LoVo (cell line): ENCODE data around the gene ADGRL1.
A peak's percentile ranks its signal among the peaks of the same experiment; 100 is the strongest.
"Not testable (repeated sequence)": the region's sequence is repeated elsewhere in the genome, so short reads cannot be mapped to it uniquely, and the experiment has no call there.

Experiments used
- DNase-seq: peaks from one replicate; pipeline ENCODE4 v3.0.0-alpha.2; 2016; ENCODE audit warnings: low spot score

Gene ADGRL1

GRCh38 chr19:14218620-14219330 lies 12.8 kb upstream of the ADGRL1 start:
- no peak for DNase-seq

DNA sequence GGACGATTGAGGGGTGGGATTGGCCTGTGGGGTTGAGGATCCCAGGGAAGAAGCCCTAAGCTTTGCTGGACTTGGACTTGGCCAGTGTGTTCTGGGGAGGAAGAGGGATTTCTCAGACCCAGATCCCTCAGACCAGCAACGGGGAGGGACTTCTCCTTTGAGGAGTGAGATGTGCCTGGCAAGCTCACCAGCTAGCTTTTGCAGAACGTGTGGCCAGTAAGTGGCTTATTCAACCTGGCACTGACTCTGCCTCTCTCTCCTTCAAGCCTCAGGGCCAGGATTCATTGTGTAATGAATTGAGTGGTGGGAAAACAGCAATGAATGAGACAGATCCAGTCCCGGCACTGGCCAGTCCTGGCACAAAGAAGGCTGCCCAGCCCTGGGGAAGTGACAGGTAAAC lies 11.9 kb upstream of the ADGRL1 start:
- DNase-seq: not testable (repeated sequence)

GRCh38 chr19:14214580-14214979 lies 8.6 kb upstream of the ADGRL1 start:
- DNase-seq: no peak

GRCh38 chr19:14210182-14210581 lies 4.2 kb upstream of the ADGRL1 start:
- not testable (repeated sequence) for DNase-seq

DNA sequence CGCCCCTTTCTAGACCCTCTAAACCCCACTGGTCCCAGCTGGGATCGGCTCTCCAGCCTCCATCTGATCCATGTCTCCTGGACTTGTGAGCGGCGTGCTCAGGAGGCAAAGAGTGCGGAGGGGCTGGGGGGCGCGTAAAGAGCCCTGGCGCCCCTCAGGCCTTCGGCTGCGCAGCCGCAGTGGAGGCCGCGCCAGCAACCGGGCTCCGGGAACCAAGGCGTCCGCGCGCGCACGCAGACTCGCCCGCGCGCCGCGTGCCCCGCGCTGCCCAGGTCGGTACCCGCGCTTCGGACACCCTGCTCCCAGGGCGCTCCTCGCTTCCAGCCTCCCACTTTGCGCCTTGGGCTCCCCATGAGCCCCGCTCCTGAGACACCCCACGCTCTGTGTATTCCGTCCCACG lies 3.4 kb upstream of the ADGRL1 start:
- DNase-seq: not testable (repeated sequence)

DNA sequence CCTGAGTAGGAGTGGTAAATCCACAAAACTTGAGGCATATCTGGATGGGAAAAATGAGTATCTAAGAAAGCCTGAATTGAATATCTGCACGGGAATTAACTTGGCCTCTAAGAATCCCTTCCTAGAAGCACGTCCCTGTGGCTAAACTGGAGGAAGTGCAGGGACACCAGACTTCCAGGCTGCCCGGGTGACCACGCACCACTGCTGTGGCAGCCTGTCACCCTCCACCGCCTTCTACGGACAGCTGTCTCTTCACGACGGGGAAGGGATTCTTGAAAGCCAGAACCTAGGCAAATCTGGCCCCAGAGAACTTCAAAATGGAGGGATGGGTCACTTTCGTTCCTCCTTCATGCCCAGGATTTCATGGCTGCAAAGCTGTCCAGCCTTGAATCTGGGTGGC lies 2.5 kb upstream of the ADGRL1 start:
- DNase-seq: not testable (repeated sequence)

- DNase-seq: not testable (repeated sequence)
Observed at GRCh38 chr19:14207796-14208195, 1.8 kb upstream of the ADGRL1 start.

DNA sequence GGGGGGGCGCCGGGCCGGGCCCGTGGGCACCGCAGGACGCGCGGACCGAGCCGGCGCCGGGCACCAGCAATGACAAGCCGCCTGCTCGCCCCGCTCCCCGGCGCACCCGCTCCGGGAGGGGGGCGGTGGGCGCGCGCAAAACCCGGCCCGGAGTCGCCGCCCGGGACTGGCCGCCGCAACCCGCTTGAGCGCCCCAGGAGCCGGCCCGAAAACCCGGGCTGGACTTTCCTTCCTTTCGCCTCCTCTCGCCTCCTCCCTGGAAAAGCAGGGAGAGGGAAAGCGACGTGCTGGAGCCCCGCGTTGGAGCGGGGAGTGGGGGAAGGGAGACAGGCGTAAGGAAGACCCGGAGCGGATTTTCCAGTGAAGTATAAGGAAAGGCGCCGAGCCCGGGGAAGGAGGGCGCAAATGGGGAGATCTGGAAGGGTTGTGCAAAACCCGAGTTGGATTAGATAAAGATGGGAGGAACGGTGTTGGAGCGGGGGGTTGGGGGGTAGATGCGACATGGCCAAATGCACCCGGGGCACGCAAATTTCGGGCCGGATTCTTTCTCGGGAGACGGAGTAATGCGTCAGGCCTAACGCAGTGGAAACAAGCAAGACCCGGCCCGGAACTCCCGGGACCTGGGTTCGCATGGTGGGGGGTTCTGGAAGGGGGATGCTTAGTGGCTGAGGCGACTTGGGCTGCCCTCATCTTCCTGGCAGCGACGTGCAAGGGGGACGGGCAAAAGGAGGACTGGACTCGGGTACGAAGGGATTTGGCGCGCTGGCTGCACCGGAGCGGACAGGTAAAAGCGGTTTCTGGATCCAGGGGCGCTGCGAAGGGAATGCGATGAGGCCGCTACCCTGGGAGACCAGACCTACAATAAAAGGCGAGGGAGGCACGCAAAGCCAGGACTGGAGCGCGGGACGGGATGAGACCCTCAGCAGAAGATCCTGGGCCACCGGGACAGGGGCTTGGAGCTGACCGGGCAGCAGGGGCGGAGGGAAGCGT lies 1.1 kb upstream of the ADGRL1 start:
- DNase-seq: peak; percentile 87

GRCh38 chr19:14206308-14206707 lies 339 bp upstream of the ADGRL1 start:
- DNase-seq: not testable (repeated sequence)

DNA sequence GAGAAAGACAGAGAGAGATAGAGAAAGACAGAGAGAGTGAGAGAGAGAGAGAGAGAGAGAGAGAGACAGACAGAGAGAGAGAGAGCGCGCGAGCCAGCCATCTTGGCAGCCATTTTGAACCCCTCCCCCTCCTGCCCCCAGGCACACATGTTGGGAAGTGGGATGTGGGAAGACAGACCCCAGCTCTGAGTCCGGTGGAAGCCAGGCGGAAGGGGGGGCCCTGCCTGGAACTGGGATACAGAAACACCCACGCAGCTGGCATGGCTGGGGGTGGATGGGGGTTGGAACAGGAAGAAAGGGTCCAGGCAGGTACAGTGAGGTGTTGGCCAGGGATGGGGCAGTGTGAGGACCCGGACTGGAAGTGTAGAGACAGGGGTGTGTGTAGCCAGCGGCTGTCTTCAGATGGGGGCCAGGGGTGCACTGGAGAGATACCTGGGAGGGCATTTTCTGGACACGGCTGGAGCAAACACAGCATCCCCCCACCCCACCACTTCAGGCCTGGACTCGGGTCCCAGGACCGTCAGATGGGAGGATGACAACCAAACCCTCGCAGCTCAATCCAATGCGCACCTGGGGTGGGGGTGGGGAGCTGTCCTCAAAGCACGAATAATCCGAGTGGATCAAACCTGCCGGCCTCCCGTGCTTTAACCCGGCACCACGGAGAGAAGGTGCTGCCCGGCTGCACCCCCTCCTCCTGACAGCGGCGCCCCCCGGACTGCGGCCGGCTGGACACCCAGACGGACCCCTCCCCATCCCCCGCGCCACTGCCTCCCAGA lies 1.1 kb downstream of the ADGRL1 start:
- not testable (repeated sequence) for DNase-seq

GRCh38 chr19:14204219-14204618 lies 1.8 kb downstream of the ADGRL1 start:
- not testable (repeated sequence) for DNase-seq

- DNase-seq: not testable (repeated sequence)
Observed at GRCh38 chr19:14203788-14204187, 2.2 kb downstream of the ADGRL1 start.

GRCh38 chr19:14203177-14203576 lies 2.8 kb downstream of the ADGRL1 start:
- no peak for DNase-seq

GRCh38 chr19:14201481-14201880 lies 4.5 kb downstream of the ADGRL1 start:
- DNase-seq: not testable (repeated sequence)

GRCh38 chr19:14200147-14200841 lies 5.7 kb downstream of the ADGRL1 start:
- DNase-seq: not testable (repeated sequence)

- DNase-seq: no peak
Observed at GRCh38 chr19:14198384-14199376, 7.3 kb downstream of the ADGRL1 start.

DNA sequence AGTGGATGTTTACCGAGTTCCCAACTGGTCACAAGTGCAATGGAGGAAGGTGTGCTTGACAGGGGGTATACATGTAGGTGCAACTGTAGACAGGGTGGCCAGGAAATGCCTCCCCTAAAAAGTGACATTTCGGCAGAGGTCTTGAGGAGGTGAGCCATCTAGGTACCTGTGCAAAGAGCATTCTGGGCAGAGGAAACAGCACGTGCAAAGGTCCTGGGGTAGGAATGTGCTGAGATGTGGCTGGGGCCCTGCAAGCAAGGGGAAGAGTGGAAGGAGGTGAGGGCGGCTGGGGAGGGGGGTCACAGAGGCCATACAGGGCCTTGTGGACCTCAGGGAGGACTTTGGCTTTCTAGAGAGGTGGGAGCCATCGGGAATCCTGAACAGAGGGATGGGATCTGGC lies 8.1 kb downstream of the ADGRL1 start:
- no peak for DNase-seq

DNA sequence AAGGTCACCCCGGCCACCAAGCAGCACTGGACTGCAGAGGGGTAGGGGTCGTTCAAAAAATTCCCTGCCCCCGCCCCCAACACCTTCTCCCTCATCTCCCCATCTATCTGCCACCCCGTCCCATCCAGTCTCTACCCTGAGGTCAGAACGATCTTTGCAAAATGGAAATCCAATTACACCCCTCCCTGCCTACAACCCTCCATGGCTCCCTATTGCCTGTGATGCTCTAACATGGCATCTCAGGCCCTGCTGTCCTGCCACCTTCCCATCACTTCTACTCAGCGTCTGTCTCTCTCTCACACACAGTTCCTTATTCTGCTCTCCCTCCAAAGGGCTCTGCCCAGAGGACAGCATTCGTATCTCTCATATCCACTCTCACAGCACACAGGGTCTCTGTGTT lies 8.7 kb downstream of the ADGRL1 start:
- DNase-seq: not testable (repeated sequence)

DNA sequence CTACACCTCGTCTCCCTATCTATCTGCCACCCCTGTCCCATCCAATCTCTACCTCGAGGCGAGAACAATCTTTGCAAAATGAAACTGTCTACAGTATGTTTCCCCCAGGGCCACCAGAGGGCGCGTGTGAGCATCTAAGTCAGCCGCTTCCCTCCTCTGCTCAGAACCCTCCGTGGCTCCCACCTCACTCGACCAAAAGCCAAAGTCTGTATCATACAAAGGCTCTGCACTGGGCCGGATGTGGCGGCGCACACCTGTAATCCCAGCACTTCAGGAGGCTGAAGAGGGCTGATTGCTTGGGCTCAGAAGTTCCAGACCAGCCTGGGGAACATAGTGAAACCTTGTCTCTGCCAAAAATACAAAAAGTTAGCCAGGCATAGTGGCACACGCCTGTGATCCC lies 9.9 kb downstream of the ADGRL1 start:
- DNase-seq: peak; percentile 61

DNA sequence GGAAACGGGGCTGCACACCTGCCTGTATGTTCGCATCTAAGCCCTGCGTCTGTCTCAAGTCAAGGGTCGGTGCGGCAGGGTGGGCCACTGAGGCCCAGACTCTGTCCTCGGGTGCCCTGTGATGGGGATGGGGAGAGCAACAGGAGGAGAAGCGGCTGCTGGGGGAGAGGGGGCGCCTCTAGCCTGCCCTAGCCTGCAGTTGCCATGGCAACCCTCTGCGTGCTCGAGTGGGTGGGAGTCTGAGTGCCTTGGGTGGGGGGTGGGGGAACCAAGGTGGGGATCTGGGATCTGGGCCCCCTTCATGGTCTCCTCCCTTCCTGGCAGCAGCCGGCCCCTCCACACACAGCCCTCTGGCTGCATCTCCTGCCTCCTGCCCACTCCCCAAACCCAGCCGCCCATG lies 10.8 kb downstream of the ADGRL1 start:
- not testable (repeated sequence) for DNase-seq
